Stimulated activated CD8-positive, alpha-beta memory T cell treated with anti-CD3 and anti-CD28 coated beads, Interleukin-2, amount 100 ng/mL, for 48 hours (primary cell): ENCODE results near the gene ACAN.
A peak's percentile ranks its signal among the peaks of the same experiment; 100 is the strongest.

Experiments
- DNase-seq, 2 donors: peaks; one replicate each; pipeline ENCODE4 v3.0.0-alpha.2; 2020; ENCODE audit warnings: low read depth in 2 of 2

ACAN gene

DNA sequence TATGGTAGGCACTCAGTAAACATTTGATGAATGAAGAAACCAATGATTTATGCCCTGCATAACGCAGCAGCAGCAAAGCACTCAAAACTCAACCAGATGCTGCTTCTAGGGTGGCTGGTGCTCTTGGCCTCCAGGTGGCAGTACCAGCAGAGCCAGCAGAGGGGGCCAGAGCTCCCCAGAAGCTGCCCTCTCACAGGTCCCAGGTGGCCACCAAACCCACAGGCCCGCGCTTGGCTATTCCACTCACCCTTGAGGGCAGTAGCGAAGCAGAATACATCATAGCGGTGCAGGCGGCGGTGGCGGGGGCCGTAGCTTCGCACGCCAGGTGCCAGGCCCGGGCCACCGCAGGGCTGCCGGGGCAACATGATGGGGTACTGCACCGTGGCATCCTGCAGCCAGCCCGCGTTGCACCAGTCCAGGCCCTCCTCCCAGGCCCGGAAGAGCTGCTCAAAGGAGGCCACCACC lies 75.5 kb downstream of the ACAN start:
- peak; percentile 21 to 22 for DNase-seq

DNA sequence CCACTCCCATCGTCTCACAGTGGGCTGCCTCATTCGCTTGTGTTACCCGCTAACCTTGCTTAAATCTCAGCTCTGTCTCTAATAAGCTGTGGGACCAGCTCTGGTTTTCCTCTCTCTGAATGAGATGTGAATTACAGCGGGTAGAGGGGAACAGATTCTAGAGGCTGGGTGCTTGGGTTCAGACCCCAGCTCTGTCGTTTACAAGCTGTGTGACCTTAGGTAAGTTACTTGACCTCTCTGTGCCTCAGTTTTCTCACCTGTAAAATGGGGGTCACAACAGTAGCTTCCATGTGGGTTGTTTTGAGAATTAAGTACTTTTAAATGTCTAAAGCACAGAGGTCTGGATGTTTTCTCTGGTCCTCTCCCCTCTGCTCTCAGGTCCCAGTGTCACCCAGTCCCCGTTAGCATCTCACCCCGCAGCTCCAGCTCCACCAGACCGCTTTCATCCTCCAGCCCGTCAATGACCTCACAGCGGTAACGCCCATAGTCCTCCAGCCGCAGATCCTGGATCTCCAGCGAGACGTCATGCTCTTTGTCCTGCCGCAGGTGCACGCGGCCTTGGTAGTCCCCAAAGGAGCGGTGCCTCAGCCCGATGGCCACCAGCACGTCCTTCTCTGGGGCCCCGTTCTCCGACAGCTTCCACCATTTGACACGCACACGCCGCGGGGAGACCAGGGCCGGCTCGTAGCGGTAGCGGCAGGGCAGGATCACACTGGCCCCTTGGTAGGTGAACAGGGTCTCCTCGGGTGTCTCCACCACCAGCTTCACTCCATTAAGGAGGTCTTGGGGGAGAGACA lies 77.9 kb downstream of the ACAN start:
- no peak for DNase-seq

- DNase-seq = no peak
These were observed 78.5 kb downstream of the ACAN start for GRCh38 chr15:88881775-88882174.

DNA sequence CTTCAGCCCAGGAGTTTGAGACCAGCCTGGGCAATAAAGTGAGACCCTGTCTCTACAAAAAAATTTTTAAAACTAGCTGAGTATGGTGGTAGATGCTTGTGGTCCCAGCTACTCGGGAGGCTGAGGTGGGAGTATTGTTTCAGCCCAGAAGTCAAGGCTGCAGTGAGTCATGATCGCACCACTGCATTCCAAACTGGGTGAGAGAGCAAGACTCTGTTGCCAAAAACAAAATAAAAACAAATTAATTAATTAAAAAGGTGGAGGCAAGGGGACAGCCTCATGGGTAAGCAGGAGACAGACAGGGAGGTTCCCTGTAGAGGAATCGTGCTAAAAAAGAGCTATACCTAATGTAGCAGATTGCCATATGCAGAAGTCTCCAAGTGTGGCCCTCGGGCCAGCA lies 79.5 kb downstream of the ACAN start:
- DNase-seq = no peak

DNA sequence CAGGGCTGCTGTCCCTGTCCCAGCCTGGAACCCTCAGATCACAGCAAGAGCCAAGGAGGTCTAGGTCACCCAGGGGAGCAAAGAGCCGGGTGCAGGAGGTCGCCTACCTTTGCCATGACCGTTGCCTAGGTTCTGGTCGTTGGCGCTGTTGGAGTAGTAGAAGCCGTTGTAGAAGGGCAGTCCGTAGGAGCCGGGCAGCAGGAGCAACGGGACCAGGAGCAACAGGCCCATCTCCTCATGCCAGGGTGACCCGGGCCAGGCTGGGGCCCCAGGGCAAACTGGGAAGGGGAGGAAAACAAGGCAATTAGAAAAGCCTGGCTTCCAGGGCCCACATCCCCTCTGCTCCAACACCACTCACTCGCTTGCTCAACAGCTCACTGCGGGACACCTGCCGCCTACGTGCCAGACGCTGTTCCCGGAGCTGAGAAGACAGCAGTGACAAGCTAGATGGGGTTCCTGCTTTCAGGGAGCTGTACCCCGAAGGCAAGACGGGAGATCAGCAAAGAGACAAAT lies 83.9 kb downstream of the ACAN start:
- DNase-seq = no peak

- no peak for DNase-seq
These were observed 85.5 kb downstream of the ACAN start for GRCh38 chr15:88888719-88889118.

- DNase-seq = no peak
These were observed 87.3 kb downstream of the ACAN start for GRCh38 chr15:88890495-88890894.

DNA sequence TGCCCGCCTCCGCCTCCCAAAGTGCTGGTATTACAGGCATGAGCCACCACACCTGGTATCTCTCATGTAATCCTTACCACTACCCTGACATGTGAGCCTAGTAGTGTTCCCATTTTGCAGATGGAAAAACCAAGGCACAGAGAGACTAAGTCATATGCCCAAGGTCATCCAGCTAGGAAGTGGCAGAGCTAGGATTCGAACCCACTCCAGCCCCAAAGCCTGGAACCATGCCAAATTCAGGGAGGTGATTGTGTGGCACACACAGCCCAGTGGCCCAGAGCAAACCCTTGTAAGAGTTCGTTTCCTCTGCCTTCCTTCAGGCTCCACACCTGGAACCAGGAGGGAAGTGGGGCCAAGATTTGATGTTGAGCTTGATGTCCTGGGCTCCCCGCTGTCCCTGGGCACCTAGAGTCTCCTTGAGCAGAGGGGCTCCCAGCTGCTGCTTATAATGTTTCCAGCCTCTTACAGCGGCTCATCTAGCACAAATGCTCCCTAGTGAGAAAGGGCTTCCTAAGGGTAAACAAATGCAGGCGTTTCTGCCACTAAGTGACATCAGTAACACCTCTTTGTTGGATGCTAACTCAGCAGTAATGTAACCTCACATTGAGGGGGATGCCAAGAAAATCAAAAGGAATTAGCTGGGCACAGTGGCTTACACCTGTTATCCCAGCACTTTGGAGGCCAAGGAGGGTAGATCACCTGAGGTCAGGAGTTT lies 88.5 kb downstream of the ACAN start:
- DNase-seq = no peak

- peak; percentile 73 to 82 for DNase-seq
These were observed 91.1 kb downstream of the ACAN start for GRCh38 chr15:88894348-88894818.

- peak; percentile 54 to 57 for DNase-seq
These were observed 91.9 kb downstream of the ACAN start, which contains the start of gene HAPLN3 for GRCh38 chr15:88894819-88895767. Gene HAPLN3, minus strand, starts transcription at chr15:88895544. Its CDS starts 8,246 bp downstream, at chr15:88887298.

DNA sequence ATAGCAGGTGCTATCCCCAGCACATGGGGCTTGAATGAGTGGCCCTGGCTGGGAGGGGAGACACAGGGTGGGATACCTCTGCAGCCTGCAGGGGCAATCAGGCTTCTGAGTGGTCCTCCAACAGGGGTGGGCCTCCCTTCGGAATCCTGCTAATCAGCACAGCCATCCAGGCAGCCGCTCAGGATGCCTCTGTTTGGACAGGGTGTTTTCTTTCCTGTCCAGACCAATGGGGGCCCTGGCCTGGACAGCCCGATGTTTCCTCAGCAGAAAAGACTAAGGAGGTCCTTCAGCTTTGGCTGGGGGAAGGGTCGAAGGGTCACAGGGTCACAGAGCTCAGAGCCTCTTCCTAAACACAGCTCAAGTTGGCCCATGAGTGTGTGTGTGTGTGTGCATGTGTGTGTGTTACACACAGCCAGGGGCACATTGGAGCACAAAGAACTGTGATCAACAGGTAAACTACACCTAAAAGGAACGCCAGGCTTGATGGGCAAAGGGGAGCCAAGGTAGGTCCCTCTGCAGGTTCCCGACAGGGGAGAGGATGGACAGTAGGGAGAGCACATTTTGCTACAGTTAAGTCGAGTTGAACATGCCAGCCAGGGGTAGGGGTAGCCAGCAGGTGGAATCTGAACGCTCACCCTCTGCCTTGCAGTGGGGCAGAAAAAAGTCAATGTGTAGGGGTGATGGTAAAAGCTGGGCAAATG lies 93.2 kb downstream of the ACAN start:
- DNase-seq = no peak

GRCh38 chr15:88897142-88897455 lies 93.9 kb downstream of the ACAN start:
- DNase-seq = no peak

DNA sequence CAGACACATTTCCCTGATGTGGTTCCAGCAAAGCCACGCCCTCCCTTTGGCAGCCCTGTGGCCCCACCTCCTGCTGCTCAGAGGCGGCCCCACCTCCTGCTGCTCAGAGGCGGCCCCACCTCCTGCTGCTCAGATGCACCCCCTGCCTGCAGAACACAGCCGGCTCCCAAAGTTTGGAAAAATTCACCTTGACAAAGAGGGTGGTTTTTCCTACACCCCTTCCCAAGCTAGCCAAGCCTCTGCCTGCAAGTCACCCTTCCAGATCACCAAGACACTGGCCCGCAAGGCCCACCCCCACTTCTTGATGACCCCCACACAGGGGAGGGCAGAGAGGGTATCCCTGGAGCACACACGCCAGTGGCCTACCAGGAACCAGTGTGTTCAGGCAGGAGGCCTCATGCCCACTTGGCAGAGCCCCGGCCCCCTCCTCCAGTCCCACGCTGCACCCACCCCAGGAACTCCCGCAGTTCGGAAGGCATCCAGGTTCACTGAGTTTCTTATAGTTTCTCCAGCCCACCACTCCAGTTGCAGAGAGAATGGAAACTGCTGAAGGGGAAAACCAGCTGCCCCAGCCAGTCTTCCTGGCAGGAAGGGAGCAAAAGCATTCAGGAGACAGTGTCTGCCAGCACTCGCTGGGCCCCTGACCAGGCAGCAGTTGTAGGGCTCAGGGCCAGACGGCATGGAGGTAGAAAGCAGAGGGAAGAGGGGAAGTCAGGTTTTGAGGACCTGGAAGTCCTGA lies 94.4 kb downstream of the ACAN start:
- DNase-seq = peak; percentile 63 to 78

- DNase-seq = no peak
These were observed 95.5 kb downstream of the ACAN start for GRCh38 chr15:88898736-88899135.

GRCh38 chr15:88899251-88899650 lies 96.0 kb downstream of the ACAN start:
- DNase-seq = no peak

- DNase-seq = no peak
These were observed 97.2 kb downstream of the ACAN start for GRCh38 chr15:88900309-88900981.

DNA sequence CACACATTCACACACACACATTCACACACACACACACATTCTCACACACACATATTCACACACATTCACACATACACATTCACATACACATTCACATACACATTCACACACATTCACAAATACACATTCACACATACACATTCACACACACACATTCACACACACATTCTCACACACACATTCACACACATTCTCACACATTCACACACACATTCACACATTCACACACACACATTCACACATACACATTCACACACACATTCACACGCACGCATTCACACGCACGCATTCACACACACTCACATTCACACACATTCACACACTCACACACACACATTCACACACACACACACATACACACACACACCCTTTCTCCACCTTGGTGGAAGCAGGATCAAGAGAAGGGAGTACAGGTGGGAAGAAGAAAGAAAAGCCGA lies 97.8 kb downstream of the ACAN start:
- DNase-seq = no peak

DNA sequence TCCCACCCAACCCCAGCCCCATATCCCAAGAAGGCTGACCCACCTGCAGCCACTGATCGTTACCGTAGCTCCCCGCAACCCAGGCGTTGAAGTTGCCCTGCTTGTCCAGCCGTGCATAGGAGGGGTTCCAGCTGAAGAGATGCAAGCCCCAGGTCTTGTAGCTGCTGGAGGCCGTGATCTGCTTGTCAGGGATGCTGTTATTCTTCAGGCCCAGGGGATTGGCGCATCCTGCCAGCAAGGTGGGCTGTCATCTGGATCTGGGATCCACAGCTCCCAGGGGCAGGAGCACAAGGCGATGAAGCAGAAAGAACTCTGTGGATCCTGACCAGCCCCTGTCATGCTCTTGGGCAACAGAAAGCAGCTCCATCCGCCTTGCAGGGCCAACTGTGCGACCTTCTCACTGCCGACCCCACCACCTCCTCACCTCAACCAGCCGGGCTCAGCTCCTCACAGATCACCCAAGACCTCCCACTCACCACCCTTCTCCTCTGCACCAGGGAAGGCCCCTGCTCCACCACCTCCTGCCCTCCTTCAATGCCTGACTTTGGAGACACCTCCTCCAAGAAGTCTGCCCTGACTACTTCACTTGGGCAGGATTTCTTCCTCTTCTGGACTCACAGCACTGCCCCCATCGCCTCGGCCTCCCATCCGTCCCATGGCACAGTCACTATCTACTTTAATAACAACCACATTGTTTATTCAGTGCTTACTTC lies 98.4 kb downstream of the ACAN start:
- DNase-seq = no peak

- DNase-seq = no peak
These were observed 99.1 kb downstream of the ACAN start for GRCh38 chr15:88902221-88902835.
